Measurements from ENCODE around the gene NAT8L.

Gene NAT8L

GRCh38 chr4:2062168-2062807, 3.2 kb downstream of the NAT8L start:
- Histone ChIP-seq H3K27ac (no peak overlapping the region), H3K4me2 (ENCODE audit: low read length) (no peak overlapping the region), H3K27me3 (ENCODE audit: control insufficient read depth, insufficient read depth, low read length) (no peaks in the 10 kb centered on the region), H3K4me3 (ENCODE audit: low read depth, low read length) (no peak overlapping the region), H3K36me3 (ENCODE audit: control insufficient read depth, insufficient read depth, low read length) (no peaks in the 10 kb centered on the region), H2AFZ (no peak overlapping the region), H3K79me2 (no peaks in the 10 kb centered on the region), H3K4me1 (no peaks in the 10 kb centered on the region), H3K9me3 (ENCODE audit: control insufficient read depth, low read length) (no peaks in the 10 kb centered on the region), H3K9ac (no peak overlapping the region)
- TF ChIP-seq, protein P1, sequence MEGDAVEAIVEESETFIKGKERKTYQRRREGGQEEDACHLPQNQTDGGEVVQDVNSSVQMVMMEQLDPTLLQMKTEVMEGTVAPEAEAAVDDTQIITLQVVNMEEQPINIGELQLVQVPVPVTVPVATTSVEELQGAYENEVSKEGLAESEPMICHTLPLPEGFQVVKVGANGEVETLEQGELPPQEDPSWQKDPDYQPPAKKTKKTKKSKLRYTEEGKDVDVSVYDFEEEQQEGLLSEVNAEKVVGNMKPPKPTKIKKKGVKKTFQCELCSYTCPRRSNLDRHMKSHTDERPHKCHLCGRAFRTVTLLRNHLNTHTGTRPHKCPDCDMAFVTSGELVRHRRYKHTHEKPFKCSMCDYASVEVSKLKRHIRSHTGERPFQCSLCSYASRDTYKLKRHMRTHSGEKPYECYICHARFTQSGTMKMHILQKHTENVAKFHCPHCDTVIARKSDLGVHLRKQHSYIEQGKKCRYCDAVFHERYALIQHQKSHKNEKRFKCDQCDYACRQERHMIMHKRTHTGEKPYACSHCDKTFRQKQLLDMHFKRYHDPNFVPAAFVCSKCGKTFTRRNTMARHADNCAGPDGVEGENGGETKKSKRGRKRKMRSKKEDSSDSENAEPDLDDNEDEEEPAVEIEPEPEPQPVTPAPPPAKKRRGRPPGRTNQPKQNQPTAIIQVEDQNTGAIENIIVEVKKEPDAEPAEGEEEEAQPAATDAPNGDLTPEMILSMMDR (IDR thresholded peaks at IDR 0.05): no peak

GRCh38 chr4:2062808-2063524, 3.8 kb downstream of the NAT8L start:
- Histone ChIP-seq H3K4me3 (ENCODE audit: low read depth, low read length) (no peak overlapping the region), H3K4me1 (no peaks in the 10 kb centered on the region), H3K9me3 (ENCODE audit: control insufficient read depth, low read length) (no peaks in the 10 kb centered on the region), H3K4me2 (ENCODE audit: low read length) (no peak overlapping the region), H3K36me3 (ENCODE audit: control insufficient read depth, insufficient read depth, low read length) (no peaks in the 10 kb centered on the region), H3K79me2 (no peaks in the 10 kb centered on the region), H3K9ac (no peak overlapping the region), H3K27ac (no peak overlapping the region), H3K27me3 (ENCODE audit: control insufficient read depth, insufficient read depth, low read length) (no peaks in the 10 kb centered on the region), H2AFZ (no peak overlapping the region)
- TF ChIP-seq, protein P1 (IDR thresholded peaks at IDR 0.05): no peak

GRCh38 chr4:2063557-2064275, 4.6 kb downstream of the NAT8L start:
- Histone ChIP-seq H3K4me2 (ENCODE audit: low read length) (no peak overlapping the region), H3K27ac (no peak overlapping the region), H3K4me1 (no peaks in the 10 kb centered on the region), H3K36me3 (ENCODE audit: control insufficient read depth, insufficient read depth, low read length) (no peaks in the 10 kb centered on the region), H3K9ac (no peak overlapping the region), H3K4me3 (ENCODE audit: low read depth, low read length) (no peak overlapping the region), H3K9me3 (ENCODE audit: control insufficient read depth, low read length) (no peaks in the 10 kb centered on the region), H3K79me2 (no peaks in the 10 kb centered on the region), H2AFZ (no peak overlapping the region), H3K27me3 (ENCODE audit: control insufficient read depth, insufficient read depth, low read length) (no peaks in the 10 kb centered on the region)
- TF ChIP-seq, protein P1 (IDR thresholded peaks at IDR 0.05): no peak

- H3K4me1 ChIP-seq: no peaks in the 10 kb centered on the region
- H3K4me2 ChIP-seq (ENCODE audit: low read length): no peak overlapping the region
- no peaks in the 10 kb centered on the region for H3K9me3 ChIP-seq (ENCODE audit: control insufficient read depth, low read length)
- no peak overlapping the region for H3K9ac ChIP-seq
- no peak overlapping the region for H3K4me3 ChIP-seq (ENCODE audit: low read depth, low read length)
- H3K79me2 ChIP-seq: no peaks in the 10 kb centered on the region
- H3K36me3 ChIP-seq (ENCODE audit: control insufficient read depth, insufficient read depth, low read length): no peaks in the 10 kb centered on the region
- H3K27ac ChIP-seq: no peak overlapping the region
- H3K27me3 ChIP-seq (ENCODE audit: control insufficient read depth, insufficient read depth, low read length): no peaks in the 10 kb centered on the region
- no peak overlapping the region for H2AFZ ChIP-seq
- TF ChIP-seq, protein P1 (IDR thresholded peaks at IDR 0.05): no peak
Measured at GRCh38 chr4:2064276-2064991, 5.3 kb downstream of the NAT8L start.
